ENCODE measurements around the gene FN3KRP. TPM values are rescaled to one million over a fixed set of nuclear protein-coding genes. Genes with fewer than 3 reads are reported as not detected.

Gene FN3KRP
- total RNA-seq, 1 experiment from 2014 or later: 19.7 TPM

DNA sequence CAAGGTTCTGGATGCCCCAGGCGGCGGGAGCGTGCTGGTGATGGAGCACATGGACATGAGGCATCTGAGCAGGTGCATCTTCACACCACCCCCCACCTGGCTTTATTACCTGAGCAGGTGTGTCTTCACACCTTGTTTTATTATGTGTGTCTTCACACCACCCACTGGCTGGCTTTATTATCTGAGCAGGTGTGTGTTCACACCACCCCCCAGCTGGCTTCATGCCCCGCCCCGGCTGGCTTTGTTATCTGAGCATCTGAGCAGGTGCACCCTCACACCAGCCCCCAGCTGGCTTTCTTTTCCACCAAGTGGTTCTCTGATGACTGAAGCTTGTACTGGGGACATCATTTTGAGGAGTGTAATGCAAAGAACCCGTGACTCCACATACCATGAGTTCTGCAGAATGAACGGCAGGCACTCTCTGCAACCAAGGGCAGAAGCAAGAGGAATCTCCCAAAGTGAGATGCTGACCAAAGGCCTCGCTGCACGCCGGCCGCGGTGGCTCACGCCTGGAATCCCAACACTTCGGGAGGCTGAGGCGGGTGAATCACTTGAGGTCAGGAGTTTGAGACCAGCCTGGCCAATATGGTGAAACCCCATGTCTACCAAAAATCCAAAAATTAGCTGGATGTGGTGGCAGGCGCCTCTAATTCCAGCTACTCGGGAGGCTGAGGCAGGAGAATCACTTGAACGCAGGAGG lies 2.6 kb downstream of the FN3KRP start:
- Mint-ChIP-seq H3K27ac (no peak overlapping the region), H3K4me1 (peaks cover 13% of the 10 kb centered on the region), H3K36me3 (peaks cover 23% of the 10 kb centered on the region), H3K9me3 (no peaks in the 10 kb centered on the region), H3K4me3 (no peak overlapping the region), H3K27me3 (ENCODE audit: low read depth) (peaks cover 22% of the 10 kb centered on the region)
- no peak for TF ChIP-seq SMAD3 (CRISPR knock-in tag; IDR thresholded peaks at IDR 0.05; ENCODE audit: borderline replicate concordance)
- no peak for TF ChIP-seq ATF6 (CRISPR knock-in tag; IDR thresholded peaks at IDR 0.05)
- no peak for TF ChIP-seq CREM (CRISPR knock-in tag; IDR thresholded peaks at IDR 0.05)
- no peak for TF ChIP-seq MLX (CRISPR knock-in tag; IDR thresholded peaks at IDR 0.05)
- no peak for TF ChIP-seq ZNF121 (CRISPR knock-in tag; IDR thresholded peaks at IDR 0.05)
- TF ChIP-seq NFATC4 (CRISPR knock-in tag; IDR thresholded peaks at IDR 0.05): no peak
- TF ChIP-seq, protein P1, sequence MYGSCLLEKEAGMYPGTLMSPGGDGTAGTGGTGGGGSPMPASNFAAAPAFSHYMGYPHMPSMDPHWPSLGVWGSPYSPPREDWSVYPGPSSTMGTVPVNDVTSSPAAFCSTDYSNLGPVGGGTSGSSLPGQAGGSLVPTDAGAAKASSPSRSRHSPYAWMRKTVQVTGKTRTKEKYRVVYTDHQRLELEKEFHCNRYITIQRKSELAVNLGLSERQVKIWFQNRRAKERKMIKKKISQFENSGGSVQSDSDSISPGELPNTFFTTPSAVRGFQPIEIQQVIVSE (CRISPR knock-in tag; IDR thresholded peaks at IDR 0.05; ENCODE audit: borderline replicate concordance): no peak
- DNase-seq (ENCODE audit: low spot score) (no peak), ATAC-seq (no peak)
- POLR2A ChIA-PET: no interaction called here
- CTCF ChIA-PET: no interaction called here

- DNase-seq (ENCODE audit: low spot score): no peak
- Mint-ChIP-seq H3K4me1 (peaks cover 13% of the 10 kb centered on the region), H3K9me3 (no peaks in the 10 kb centered on the region), H3K27me3 (ENCODE audit: low read depth) (peaks cover 16% of the 10 kb centered on the region), H3K4me3 (no peak overlapping the region), H3K36me3 (peaks cover 23% of the 10 kb centered on the region), H3K27ac (no peak overlapping the region)
- no peak for ATAC-seq
- ChIA-PET POLR2A (no interaction called here), CTCF (interaction anchor here (0.6 kb wide), 1 partner anchor 8 kb away, joined by 3 read pairs; no protein-coding TSS in a partner anchor)
- no peak for TF ChIP-seq NR2C2 (CRISPR knock-in tag; IDR thresholded peaks at IDR 0.05)
- TF ChIP-seq OVOL2 (CRISPR knock-in tag; IDR thresholded peaks at IDR 0.05; ENCODE audit: borderline replicate concordance): no peak
Observed at GRCh38 chr17:82720204-82720603, 3.7 kb downstream of the FN3KRP start.

- Mint-ChIP-seq H3K9me3 (no peaks in the 10 kb centered on the region), H3K27ac (no peak overlapping the region; the same call in 1 of the 2 replicates), H3K36me3 (peaks cover 28% of the 10 kb centered on the region), H3K4me3 (no peak overlapping the region), H3K4me1 (peaks cover 6% of the 10 kb centered on the region), H3K27me3 (ENCODE audit: low read depth) (peaks cover 4% of the 10 kb centered on the region)
- no peak for DNase-seq (ENCODE audit: low spot score)
- ChIA-PET POLR2A (no interaction called here), CTCF (no interaction called here)
- no peak for ATAC-seq
- no peak for TF ChIP-seq ZBTB21 (CRISPR knock-in tag; IDR thresholded peaks at IDR 0.05; ENCODE audit: borderline replicate concordance)
- TF ChIP-seq AFF4 (CRISPR knock-in tag; IDR thresholded peaks at IDR 0.05; ENCODE audit: borderline replicate concordance): no peak
- TF ChIP-seq TCF7 (CRISPR knock-in tag; IDR thresholded peaks at IDR 0.05; ENCODE audit: low read depth): no peak
- no peak for TF ChIP-seq GRHL2 (CRISPR knock-in tag; IDR thresholded peaks at IDR 0.05; ENCODE audit: insufficient replicate concordance, severe bottlenecking)
- TF ChIP-seq RORB (CRISPR knock-in tag; IDR thresholded peaks at IDR 0.05): no peak
- TF ChIP-seq, protein P2, sequence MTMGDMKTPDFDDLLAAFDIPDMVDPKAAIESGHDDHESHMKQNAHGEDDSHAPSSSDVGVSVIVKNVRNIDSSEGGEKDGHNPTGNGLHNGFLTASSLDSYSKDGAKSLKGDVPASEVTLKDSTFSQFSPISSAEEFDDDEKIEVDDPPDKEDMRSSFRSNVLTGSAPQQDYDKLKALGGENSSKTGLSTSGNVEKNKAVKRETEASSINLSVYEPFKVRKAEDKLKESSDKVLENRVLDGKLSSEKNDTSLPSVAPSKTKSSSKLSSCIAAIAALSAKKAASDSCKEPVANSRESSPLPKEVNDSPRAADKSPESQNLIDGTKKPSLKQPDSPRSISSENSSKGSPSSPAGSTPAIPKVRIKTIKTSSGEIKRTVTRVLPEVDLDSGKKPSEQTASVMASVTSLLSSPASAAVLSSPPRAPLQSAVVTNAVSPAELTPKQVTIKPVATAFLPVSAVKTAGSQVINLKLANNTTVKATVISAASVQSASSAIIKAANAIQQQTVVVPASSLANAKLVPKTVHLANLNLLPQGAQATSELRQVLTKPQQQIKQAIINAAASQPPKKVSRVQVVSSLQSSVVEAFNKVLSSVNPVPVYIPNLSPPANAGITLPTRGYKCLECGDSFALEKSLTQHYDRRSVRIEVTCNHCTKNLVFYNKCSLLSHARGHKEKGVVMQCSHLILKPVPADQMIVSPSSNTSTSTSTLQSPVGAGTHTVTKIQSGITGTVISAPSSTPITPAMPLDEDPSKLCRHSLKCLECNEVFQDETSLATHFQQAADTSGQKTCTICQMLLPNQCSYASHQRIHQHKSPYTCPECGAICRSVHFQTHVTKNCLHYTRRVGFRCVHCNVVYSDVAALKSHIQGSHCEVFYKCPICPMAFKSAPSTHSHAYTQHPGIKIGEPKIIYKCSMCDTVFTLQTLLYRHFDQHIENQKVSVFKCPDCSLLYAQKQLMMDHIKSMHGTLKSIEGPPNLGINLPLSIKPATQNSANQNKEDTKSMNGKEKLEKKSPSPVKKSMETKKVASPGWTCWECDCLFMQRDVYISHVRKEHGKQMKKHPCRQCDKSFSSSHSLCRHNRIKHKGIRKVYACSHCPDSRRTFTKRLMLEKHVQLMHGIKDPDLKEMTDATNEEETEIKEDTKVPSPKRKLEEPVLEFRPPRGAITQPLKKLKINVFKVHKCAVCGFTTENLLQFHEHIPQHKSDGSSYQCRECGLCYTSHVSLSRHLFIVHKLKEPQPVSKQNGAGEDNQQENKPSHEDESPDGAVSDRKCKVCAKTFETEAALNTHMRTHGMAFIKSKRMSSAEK (CRISPR knock-in tag; IDR thresholded peaks at IDR 0.05; ENCODE audit: borderline replicate concordance): no peak
- no peak for TF ChIP-seq IRF1 (CRISPR knock-in tag; IDR thresholded peaks at IDR 0.05)
- no peak for TF ChIP-seq ELF4 (CRISPR knock-in tag; IDR thresholded peaks at IDR 0.05; ENCODE audit: low read depth)
- TF ChIP-seq NFYB (CRISPR knock-in tag; conservative IDR thresholded peaks at IDR 0.05; ENCODE audit: low read depth): no peak
Observed at GRCh38 chr17:82722341-82723013, 6.0 kb downstream of the FN3KRP start.

All from WTC11 (cell line).